WERI-Rb-1 (cell line): Measurements from ENCODE around the gene KLKB1.

Experiments
- DNase-seq: peaks from one replicate; pipeline ENCODE4 v3.0.0-alpha.2; 2020
- H3K27ac ChIP-seq: fragments of 250-450 bp; sonication (Bioruptor Pico); 2 replicates; pipeline ENCODE4 v1.5.1; 2020; ENCODE audit warnings: mild to moderate bottlenecking, moderate library complexity
- H3K27me3 ChIP-seq: fragments of 250-450 bp; sonication (Bioruptor Pico); 2 replicates; pipeline ENCODE4 v1.5.1; 2021; ENCODE audit warnings: mild to moderate bottlenecking, low read depth, moderate library complexity; ENCODE audit not compliant: insufficient read depth, severe bottlenecking
- H3K36me3 ChIP-seq: fragments of 250-450 bp; sonication (Bioruptor Pico); 2 replicates; pipeline ENCODE4 v1.5.1; 2020; ENCODE audit warnings: mild to moderate bottlenecking, moderate library complexity
- H3K4me3 ChIP-seq: 2 replicates; pipeline ENCODE4 v1.5.1; 2011; ENCODE audit warnings: low read depth, mild to moderate bottlenecking, control low read depth, low read length
- H3K9me3 ChIP-seq: fragments of 250-450 bp; sonication (Bioruptor Pico); 2 replicates; pipeline ENCODE4 v1.5.1; 2021; ENCODE audit warnings: mild to moderate bottlenecking, moderate library complexity; ENCODE audit not compliant: severe bottlenecking
- TF ChIP-seq, protein P1 (sequence below): IDR thresholded peaks from 2 replicates; pipeline ENCODE4 v1.5.1; 2011; ENCODE audit warnings: low read depth, mild to moderate bottlenecking, control low read depth, inconsistent platforms, low read length

The KLKB1 gene

DNA sequence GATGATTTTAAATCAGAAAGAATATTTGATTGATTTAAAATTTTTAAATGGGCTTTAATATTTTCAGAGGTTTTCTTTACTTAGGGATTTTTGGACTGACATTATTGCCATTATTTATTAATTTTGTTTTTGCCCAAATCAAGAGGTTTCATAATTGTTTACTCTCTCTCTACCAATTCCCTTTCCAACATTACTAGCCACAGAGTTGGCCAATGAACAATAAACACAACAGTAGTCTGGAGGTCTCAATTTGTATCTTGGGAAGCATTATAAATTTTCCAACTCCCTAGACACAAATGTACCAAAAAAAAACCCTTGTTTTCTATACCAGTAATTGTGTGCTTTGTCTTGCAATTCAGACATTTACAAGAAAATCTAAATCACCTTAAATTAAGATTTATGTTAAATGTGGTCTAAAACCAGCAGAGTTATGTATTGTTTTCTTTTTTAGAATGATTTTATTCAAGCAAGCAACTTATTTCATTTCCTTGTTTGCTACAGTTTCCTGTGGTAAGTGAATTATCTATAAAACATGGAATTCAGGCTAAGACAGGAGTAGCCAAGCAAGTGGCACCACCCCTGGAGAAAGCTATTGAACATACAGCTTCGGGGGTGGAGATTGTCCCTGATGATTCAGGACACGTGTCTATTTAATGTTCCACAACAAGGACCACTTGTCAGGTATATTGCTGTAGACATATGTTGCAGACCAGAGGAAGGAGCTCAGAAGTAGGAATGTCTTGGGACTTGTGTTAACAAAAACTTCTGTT is 622 bp downstream of the KLKB1 start:
- no peak for DNase-seq
- TF ChIP-seq, protein P1, sequence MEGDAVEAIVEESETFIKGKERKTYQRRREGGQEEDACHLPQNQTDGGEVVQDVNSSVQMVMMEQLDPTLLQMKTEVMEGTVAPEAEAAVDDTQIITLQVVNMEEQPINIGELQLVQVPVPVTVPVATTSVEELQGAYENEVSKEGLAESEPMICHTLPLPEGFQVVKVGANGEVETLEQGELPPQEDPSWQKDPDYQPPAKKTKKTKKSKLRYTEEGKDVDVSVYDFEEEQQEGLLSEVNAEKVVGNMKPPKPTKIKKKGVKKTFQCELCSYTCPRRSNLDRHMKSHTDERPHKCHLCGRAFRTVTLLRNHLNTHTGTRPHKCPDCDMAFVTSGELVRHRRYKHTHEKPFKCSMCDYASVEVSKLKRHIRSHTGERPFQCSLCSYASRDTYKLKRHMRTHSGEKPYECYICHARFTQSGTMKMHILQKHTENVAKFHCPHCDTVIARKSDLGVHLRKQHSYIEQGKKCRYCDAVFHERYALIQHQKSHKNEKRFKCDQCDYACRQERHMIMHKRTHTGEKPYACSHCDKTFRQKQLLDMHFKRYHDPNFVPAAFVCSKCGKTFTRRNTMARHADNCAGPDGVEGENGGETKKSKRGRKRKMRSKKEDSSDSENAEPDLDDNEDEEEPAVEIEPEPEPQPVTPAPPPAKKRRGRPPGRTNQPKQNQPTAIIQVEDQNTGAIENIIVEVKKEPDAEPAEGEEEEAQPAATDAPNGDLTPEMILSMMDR: no peak
- Histone ChIP-seq H3K27ac (no peak overlapping the region), H3K36me3 (no peaks in the 10 kb centered on the region), H3K27me3 (peaks cover 83% of the 10 kb centered on the region), H3K4me3 (no peak overlapping the region), H3K9me3 (peaks cover 2% of the 10 kb centered on the region)

DNA sequence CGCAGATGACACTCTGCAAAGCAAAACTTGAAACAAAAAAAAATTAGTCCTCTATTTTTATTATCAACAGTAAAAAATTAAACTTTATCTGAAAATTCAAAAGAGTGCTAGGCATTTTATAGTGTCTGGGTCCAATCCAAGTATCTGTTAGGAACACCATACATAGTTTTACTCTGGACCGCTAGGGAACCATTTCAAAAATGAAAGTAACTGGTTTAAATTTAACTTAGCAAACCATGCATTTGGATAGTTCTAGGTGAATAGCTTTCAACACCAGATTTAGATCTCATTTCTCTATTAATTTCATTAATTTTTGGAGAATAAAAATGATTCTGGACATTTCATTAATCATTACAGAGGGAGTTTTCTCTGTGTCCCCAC is 1.2 kb downstream of the KLKB1 start:
- no peaks in the 10 kb centered on the region for H3K36me3 ChIP-seq
- H3K9me3 ChIP-seq: peaks cover 2% of the 10 kb centered on the region
- TF ChIP-seq, protein P1: no peak
- DNase-seq: no peak
- H3K4me3 ChIP-seq: no peak overlapping the region
- peaks cover 83% of the 10 kb centered on the region for H3K27me3 ChIP-seq
- no peak overlapping the region for H3K27ac ChIP-seq

DNA sequence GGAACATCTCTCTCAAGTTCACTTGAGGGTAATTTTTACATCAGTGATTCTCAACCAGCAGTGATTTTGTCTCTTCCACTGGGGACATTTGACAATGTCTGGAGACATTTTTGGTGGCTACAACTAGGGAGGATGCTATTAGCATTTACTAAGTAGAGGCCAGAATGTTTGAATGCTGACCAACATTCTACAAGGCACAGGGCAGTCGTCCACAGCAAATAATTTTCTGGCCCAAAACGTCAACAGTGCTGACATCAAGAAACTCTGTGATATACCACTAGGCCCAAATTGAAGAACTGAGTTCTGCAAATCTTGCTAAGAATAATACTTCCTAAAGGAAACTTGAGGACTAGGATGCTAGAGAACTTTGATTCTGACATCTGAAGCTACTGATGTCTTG is 7.1 kb downstream of the KLKB1 start:
- Histone ChIP-seq H3K27ac (no peak overlapping the region), H3K36me3 (no peaks in the 10 kb centered on the region), H3K27me3 (peaks cover 82% of the 10 kb centered on the region), H3K4me3 (no peak overlapping the region), H3K9me3 (no peaks in the 10 kb centered on the region)
- DNase-seq: no peak
- TF ChIP-seq, protein P1: no peak

DNA sequence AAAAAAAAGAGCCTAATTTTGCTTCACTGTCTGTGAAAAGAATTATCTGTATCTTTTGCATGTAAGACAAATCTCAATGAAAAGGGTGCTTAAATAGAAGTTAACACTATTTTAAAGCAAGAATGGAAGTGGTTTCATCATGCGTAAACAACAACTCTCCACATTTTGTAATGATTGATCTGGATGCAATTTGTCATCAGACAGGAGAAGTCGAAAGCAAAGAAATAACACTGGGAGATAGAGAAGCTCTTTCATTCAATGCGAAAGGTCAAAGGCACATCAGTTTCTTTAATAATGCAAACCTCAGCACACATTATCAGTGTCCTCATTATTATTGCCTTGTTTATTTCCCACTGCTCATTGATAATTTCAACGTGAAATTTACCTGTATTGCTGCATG is 8.8 kb downstream of the KLKB1 start:
- no peak for DNase-seq
- TF ChIP-seq, protein P1: no peak
- no peaks in the 10 kb centered on the region for H3K9me3 ChIP-seq
- no peaks in the 10 kb centered on the region for H3K36me3 ChIP-seq
- H3K27ac ChIP-seq: no peak overlapping the region
- H3K27me3 ChIP-seq: peaks cover 76% of the 10 kb centered on the region
- H3K4me3 ChIP-seq: no peak overlapping the region

DNA sequence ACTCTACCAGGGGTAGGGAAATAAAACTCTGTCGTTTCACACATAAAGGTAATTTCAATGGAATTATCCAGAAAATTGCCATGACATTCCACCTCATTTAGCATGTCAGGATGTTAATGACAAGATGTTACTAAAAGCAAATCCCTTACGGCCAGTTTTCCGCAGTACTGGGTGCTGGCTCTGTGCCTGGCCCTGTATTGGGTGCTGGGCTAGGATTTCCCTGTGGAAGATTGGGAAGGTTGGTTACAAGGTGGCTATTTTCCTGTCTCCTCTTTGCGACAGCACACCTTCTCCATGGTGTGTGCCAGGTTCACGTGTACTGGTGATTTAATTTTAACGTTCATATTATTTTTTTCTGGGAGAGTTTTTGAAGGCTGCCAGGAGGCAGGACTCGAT is 13.1 kb downstream of the KLKB1 start:
- Histone ChIP-seq H3K9me3 (no peaks in the 10 kb centered on the region), H3K4me3 (no peak overlapping the region), H3K27ac (no peak overlapping the region), H3K27me3 (peaks cover 60% of the 10 kb centered on the region), H3K36me3 (no peaks in the 10 kb centered on the region)
- no peak for DNase-seq
- TF ChIP-seq, protein P1: no peak
